GM19328 (cell line): ENCODE results near the gene MAGEC2.

Experiments used
- ATAC-seq: cut with Tn5 transposase; IDR thresholded peaks from one replicate; pipeline ENCODE4 v1.9.1; 2021; ENCODE audit warnings: mild to moderate bottlenecking, moderate library complexity; ENCODE audit not compliant: unreplicated experiment

The MAGEC2 gene

GRCh38 chrX:142204522-142205433, at the start of gene MAGEC2:
Gene MAGEC2, minus strand, starts transcription at chrX:142205290. Its CDS starts 1,303 bp downstream, at chrX:142203987.
- ATAC-seq = no peak

- no peak for ATAC-seq
These were observed 46.6 kb upstream of the MAGEC2 start for GRCh38 chrX:142251680-142252079.

GRCh38 chrX:142251202-142251601, 46.1 kb upstream of the MAGEC2 start:
- no peak for ATAC-seq

- no peak for ATAC-seq
These were observed 45.4 kb upstream of the MAGEC2 start for GRCh38 chrX:142250502-142250901.

- no peak for ATAC-seq
These were observed 44.6 kb upstream of the MAGEC2 start for GRCh38 chrX:142249721-142250120.

- ATAC-seq = no peak
These were observed 39.5 kb upstream of the MAGEC2 start for GRCh38 chrX:142244568-142244967.

- ATAC-seq = no peak
These were observed 33.4 kb upstream of the MAGEC2 start for GRCh38 chrX:142238536-142238935.

- ATAC-seq = no peak
These were observed 28.3 kb upstream of the MAGEC2 start for GRCh38 chrX:142233400-142233799.

GRCh38 chrX:142214081-142214480, 9.0 kb upstream of the MAGEC2 start:
- no peak for ATAC-seq

GRCh38 chrX:142201113-142201512, 4.0 kb downstream of the MAGEC2 start:
- ATAC-seq = no peak

GRCh38 chrX:142186103-142186502, 19.0 kb downstream of the MAGEC2 start:
- ATAC-seq = no peak

GRCh38 chrX:142184756-142185602, 20.1 kb downstream of the MAGEC2 start:
- no peak for ATAC-seq

GRCh38 chrX:142156567-142156966, 48.5 kb downstream of the MAGEC2 start:
- ATAC-seq = no peak
